ENCODE results near the gene SSTR3. TPM values are rescaled to one million over a fixed set of nuclear protein-coding genes. Genes with fewer than 3 reads are reported as not detected.

SSTR3 gene
- total RNA-seq, 2 experiments from 2014 or later, result 28.1 to 28.6 TPM

DNA sequence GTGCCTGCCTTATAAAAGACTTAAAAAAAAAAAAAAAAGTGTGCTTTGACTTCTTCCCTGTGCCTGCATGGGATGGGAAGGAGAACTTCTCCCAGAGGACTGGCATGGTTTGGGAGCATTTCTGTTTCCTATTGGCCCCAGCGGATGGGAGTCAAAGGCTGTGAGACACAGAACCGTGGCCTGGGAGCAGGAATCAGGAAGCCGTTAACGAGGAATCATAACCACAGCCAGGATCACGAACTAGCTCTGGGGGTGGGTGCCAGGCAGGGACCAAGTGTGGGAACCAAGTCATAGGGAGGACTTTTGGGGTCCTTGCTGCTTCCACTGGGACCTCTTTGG is 24.8 kb downstream of the SSTR3 start:
- Mint-ChIP-seq H3K9me3 (no peaks in the 10 kb centered on the region), H3K4me3 (no peak overlapping the region), H3K27me3 (ENCODE audit: low read depth) (no peaks in the 10 kb centered on the region), H3K4me1 (ENCODE audit: low read depth) (peaks cover 26% of the 10 kb centered on the region), H3K27ac (no peak overlapping the region), H3K36me3 (ENCODE audit: low read depth) (peaks cover 6% of the 10 kb centered on the region)
- intact Hi-C loops (cut with micrococcal nuclease), result no loop called here
- CTCF ChIA-PET, result interaction anchor here (1.0 kb wide), 1 partner anchor 22 kb away, joined by 5 read pairs; no protein-coding TSS in a partner anchor
- no peak for DNase-seq

DNA sequence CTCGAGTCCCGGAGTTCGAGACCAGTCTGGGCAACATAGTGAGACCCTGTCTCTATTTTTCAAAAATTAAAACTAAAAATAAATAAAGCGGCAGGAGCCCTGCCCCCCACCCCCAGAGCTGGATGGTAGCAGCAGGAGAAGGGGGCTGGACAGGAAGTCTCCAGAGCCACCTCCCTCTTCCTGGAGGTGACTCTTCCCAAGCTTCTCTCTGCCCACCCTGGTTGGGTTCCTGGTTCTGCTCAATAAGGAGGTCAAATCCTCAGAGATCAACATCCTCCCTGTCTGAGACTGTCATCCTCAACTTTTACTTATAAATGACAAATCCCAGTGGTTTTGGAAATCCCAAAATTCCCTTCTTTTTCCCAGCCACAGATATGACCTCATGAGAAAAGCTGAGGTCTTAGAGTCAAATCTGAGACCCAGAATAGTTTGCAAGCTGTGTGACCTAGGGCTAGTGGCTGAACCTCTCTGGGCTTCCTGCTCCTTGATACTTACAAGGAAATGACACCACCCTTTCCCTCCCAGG is 25.2 kb downstream of the SSTR3 start:
- Mint-ChIP-seq H3K36me3 (ENCODE audit: low read depth) (peaks cover 6% of the 10 kb centered on the region), H3K4me1 (ENCODE audit: low read depth) (peaks cover 26% of the 10 kb centered on the region), H3K4me3 (no peak overlapping the region), H3K27me3 (ENCODE audit: low read depth) (no peaks in the 10 kb centered on the region), H3K9me3 (no peaks in the 10 kb centered on the region), H3K27ac (no peak overlapping the region)
- intact Hi-C loops (cut with micrococcal nuclease), result no loop called here
- no peak for DNase-seq
- CTCF ChIA-PET, result interaction anchor here (1.0 to 2.2 kb wide), 2 partner anchors 10 to 22 kb away, joined by 4 to 5 read pairs; no protein-coding TSS in a partner anchor

DNA sequence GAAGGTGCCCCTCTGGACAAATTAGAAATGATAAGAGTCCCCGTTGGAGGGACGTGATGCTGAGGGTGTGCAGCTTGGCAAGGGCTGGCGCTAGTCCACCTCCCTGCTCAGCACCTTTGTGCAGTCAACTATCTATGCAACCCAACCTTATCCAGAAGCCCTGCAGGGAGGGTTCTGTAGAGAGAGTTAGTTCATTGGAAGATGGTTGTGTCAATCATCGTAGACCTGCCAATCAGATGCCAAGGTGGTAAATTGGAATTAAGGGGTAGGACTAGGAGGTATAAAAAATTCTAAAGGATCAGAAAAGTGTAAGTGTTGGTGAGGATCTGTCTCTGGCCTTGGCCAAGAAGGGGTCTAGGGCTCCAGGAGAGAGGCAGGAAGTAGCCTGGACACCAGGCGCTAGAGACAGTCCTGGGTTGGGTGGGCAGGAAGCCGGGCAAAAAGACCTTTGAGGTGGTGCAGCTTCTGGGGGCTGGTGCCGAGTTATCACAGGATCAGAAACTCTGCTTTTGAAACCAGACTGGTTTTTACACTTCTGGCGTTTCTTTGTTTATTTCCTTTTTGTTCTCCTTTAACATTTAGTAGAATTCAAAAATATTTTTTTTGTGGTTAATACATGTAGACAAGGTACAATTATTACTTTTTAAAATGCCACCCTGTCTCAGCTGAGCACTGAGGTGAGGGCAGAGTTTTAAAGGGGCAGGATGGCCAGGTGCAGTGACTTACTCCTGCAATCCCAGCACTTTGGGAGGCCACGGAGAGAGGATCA is 25.9 kb downstream of the SSTR3 start:
- CTCF ChIA-PET, result interaction anchor here (1.0 to 2.2 kb wide), 2 partner anchors 11 to 21 kb away, joined by 4 to 5 read pairs; no protein-coding TSS in a partner anchor
- DNase-seq, result peak; percentile 39
- peaks cover 6% of the 10 kb centered on the region for H3K36me3 Mint-ChIP-seq (ENCODE audit: low read depth)
- H3K4me3 Mint-ChIP-seq, result peak overlapping the region; percentile 20
- H3K27me3 Mint-ChIP-seq (ENCODE audit: low read depth), result no peaks in the 10 kb centered on the region
- intact Hi-C loops (cut with micrococcal nuclease), result no loop called here
- H3K27ac Mint-ChIP-seq, result no peak overlapping the region
- peaks cover 26% of the 10 kb centered on the region for H3K4me1 Mint-ChIP-seq (ENCODE audit: low read depth)
- H3K9me3 Mint-ChIP-seq, result no peaks in the 10 kb centered on the region

DNA sequence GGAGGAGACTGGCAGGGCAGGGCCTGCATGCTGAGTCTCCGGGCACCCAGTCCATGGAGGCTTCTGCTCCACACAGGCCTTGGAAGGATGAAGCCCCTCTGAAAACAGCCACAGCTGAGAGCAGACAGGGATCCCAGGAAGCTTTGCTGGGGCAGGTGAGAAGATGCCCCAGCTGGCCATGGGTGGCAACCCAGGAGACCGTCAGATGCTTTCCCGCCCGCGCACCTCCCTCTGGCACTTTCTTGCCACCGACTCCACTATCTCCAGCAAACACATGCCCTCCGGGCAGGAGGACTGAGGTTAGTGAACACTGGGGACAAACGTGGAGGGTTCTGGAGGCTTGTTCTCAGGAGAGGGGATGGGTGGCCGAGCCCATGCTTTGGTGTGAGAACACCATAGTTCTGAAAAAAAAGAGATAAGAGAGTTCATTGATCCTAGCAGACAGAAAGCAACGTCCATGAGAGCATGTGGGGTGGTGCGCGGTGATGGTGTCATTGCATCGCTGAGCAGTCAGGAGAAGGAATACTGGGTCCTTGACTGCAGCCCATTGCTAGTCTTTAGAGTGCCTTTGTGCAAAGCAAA is 26.5 kb downstream of the SSTR3 start:
- Mint-ChIP-seq H3K36me3 (ENCODE audit: low read depth) (peaks cover 6% of the 10 kb centered on the region), H3K27me3 (ENCODE audit: low read depth) (no peaks in the 10 kb centered on the region), H3K9me3 (no peaks in the 10 kb centered on the region), H3K4me3 (no peak overlapping the region), H3K27ac (no peak overlapping the region), H3K4me1 (ENCODE audit: low read depth) (peaks cover 26% of the 10 kb centered on the region)
- CTCF ChIA-PET, result interaction anchor here (2.2 kb wide), 1 partner anchor 12 kb away, joined by 4 read pairs; no protein-coding TSS in a partner anchor
- no peak for DNase-seq
- intact Hi-C loops (cut with micrococcal nuclease), result no loop called here

DNA sequence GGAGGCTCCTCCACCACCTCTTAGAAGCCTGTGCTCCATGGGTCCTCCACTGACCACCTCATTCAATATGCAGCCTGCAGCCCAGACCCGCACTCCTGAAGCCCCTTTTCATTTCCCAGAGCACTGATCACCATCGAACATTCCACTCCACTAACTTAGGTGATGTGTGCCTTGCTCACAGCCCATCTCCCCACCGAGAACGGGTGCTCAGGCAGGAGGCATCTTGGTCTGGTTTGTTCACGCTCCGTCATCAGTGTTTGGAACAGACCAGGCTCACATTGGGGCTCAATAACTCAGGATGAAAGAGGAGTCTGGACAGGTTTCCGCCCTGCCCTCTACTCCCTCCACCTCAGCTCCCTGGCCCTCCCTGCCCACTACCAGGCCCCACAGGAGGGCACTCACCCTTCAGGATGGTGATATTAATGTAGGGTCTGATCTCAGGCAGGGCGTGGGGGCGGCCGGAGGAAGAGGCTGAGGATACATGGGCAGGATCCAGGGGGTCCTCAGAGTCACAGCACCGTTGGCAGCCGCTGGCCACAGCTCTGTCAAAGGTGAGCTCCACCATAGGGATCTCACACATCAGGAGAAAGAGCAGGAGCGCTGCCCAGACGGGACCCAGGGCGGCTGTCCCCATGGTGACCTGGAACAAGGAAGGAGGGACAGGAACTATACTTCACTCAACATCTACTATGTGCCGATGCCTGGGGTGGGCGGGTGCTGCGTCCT is 27.3 kb downstream of the SSTR3 start:
- no peak for DNase-seq
- CTCF ChIA-PET, result interaction anchor here (0.6 to 2.2 kb wide), 2 partner anchors 12 to 45 kb away, joined by 3 to 4 read pairs; no protein-coding TSS in a partner anchor
- Mint-ChIP-seq H3K4me1 (ENCODE audit: low read depth) (peaks cover 26% of the 10 kb centered on the region), H3K9me3 (no peaks in the 10 kb centered on the region), H3K36me3 (ENCODE audit: low read depth) (peaks cover 2% of the 10 kb centered on the region), H3K4me3 (no peak overlapping the region), H3K27me3 (ENCODE audit: low read depth) (no peaks in the 10 kb centered on the region), H3K27ac (no peak overlapping the region)
- intact Hi-C loops (cut with micrococcal nuclease), result no loop called here

DNA sequence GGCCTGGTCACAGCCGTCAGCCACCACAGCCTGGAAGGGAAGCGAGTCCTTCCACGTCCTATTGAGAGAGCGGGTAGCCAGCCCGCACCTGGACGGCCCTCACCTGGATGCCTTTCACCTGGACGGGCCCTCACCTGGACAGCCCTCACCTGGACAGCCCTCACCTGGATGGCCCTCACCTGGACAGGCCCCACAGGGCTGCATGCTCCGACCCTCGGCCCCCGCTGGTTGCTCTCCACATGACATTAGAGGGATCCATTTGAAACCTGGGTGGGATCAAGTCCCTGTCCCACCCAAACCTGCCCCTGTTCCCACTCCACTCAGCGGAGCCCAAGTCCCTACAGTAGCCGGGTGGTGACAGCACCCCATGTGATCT is 27.9 kb downstream of the SSTR3 start:
- Mint-ChIP-seq H3K4me1 (ENCODE audit: low read depth) (peaks cover 25% of the 10 kb centered on the region), H3K27ac (no peak overlapping the region), H3K36me3 (ENCODE audit: low read depth) (peaks cover 2% of the 10 kb centered on the region), H3K27me3 (ENCODE audit: low read depth) (no peaks in the 10 kb centered on the region), H3K4me3 (no peak overlapping the region), H3K9me3 (no peaks in the 10 kb centered on the region)
- DNase-seq, result no peak
- intact Hi-C loops (cut with micrococcal nuclease), result no loop called here
- CTCF ChIA-PET, result no interaction called here

DNA sequence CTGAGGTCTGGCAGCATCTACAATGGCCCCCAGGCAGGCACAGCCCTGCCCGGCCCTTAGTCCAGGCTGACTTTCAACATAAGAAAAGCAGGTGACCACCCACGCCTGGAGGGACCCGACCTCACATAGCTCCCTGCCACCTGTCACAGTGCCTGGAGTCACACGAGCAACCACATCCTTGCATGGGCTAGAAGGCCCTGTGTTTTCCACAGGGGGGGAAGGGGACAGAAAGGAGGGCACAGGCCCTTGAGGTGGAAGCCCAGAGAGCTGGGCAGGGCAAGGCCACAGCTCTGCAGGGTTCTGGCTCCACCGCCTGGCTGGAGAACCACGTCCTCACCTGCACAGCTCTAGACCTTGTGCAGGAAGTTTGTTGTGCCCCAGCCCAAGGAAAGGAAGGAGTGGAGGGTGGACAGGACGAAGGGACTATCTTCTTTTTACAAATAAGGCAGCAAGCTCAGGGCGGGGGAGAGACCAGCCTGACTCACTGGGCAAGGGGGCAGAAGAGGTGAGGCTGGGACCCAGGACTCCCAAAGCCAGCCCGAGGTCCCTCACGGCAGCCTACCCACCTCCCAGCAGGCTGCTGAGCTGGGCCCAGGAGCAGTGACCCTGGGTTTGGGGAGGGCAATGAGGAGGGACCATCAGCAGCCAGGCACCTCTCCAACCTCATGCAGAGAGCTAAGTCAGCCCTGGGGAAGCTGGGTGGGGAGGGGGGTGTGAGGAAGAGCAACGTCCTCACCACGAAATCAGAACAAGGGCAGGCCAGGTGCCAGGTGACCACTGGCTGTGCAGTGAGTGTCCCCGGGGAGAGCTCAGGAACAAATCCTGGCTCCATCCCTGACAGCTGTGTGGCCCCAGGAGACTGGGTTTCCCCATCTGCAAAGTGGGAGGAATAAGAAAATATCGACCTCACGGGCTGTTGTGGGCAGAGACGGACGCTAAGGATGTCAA is 28.6 kb downstream of the SSTR3 start:
- peaks cover 2% of the 10 kb centered on the region for H3K36me3 Mint-ChIP-seq (ENCODE audit: low read depth)
- no peak for DNase-seq
- H3K27ac Mint-ChIP-seq, result no peak overlapping the region
- H3K9me3 Mint-ChIP-seq, result no peaks in the 10 kb centered on the region
- intact Hi-C loops (cut with micrococcal nuclease), result no loop called here
- H3K27me3 Mint-ChIP-seq (ENCODE audit: low read depth), result no peaks in the 10 kb centered on the region
- no peak overlapping the region for H3K4me3 Mint-ChIP-seq
- CTCF ChIA-PET, result no interaction called here
- peaks cover 19% of the 10 kb centered on the region for H3K4me1 Mint-ChIP-seq (ENCODE audit: low read depth)

DNA sequence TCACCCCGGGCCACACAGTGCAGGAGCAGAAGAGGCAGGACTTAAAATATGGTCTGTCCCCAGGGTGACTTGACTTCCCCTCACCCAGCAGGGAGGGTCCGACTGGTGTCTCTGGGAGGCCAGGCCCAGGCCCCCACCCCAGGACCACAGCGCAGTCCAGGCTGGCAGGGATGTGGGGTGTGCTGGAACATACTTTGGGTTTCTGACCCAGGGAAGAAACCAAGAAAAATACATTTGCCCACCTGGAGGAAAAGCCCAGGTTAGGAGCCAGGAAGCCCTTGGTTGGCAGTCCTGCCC is 29.4 kb downstream of the SSTR3 start:
- intact Hi-C loops (cut with micrococcal nuclease), result no loop called here
- DNase-seq, result no peak
- no peak overlapping the region for H3K4me3 Mint-ChIP-seq
- H3K27ac Mint-ChIP-seq, result no peak overlapping the region
- H3K27me3 Mint-ChIP-seq (ENCODE audit: low read depth), result no peaks in the 10 kb centered on the region
- H3K4me1 Mint-ChIP-seq (ENCODE audit: low read depth), result peaks cover 15% of the 10 kb centered on the region
- peaks cover 2% of the 10 kb centered on the region for H3K36me3 Mint-ChIP-seq (ENCODE audit: low read depth)
- no peaks in the 10 kb centered on the region for H3K9me3 Mint-ChIP-seq
- CTCF ChIA-PET, result no interaction called here

DNA sequence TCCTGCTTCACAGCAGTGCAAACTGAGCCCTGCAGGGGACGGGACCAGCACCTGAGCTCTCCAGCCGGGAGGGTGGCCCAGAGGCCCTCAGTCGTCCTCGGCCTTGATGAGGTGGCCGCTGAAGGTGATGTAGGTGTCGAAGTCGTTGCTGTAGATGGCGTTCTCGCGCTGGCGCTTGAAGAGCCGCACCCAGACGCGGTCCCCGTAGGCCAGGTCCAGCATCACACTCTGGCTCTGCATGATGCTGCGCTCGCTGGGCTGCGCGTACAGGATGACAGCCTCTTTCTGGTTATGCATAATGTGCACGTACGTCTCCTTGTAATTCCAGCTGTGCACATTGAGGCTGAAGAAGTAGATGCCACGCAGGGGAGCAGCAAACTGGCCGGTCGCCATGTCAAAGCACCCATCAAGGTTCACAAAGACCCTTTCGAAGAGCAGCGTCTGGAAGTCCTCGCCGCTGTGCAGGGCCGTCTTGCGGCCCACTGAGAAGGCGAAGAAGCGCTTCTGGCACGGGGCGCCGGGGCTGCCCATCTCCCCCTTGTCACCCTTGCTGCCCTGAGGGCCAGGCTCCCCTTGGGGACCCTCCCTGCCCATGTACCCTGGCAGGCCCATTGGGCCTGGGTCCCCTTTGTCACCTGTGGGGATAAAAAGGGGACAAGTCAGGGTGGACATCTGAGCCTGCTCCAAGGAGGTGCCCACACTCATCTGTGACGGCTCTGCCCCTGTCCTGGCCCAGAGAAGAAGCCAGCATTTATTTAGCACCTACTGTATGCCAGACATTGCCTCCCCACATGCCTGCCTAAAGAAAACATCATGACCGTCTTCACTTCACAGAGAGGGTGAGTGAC is 30.0 kb downstream of the SSTR3 start:
- Mint-ChIP-seq H3K27me3 (ENCODE audit: low read depth) (no peaks in the 10 kb centered on the region), H3K4me1 (ENCODE audit: low read depth) (peaks cover 13% of the 10 kb centered on the region), H3K27ac (no peak overlapping the region), H3K9me3 (no peaks in the 10 kb centered on the region), H3K36me3 (ENCODE audit: low read depth) (no peaks in the 10 kb centered on the region), H3K4me3 (no peak overlapping the region)
- CTCF ChIA-PET, result no interaction called here
- DNase-seq, result no peak
- intact Hi-C loops (cut with micrococcal nuclease), result no loop called here

DNA sequence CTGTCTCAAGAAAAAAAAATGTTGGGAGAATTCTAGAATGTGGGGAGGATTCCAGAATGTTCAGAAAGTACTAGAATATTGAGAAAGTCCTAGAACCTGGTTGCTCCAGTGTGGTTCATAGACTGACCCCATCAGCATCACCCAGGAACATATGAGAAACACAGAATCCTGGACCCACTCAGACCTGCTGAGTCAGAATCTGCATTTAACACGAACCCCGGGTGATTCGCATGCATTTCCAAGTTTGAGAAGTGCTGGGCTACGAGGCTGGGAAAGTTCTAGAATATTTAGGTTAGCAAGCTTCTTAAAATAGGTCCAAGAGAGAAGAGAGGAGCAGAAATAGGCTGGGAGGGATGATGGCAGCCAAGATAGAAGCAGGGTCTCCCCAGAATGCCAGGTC is 30.6 kb downstream of the SSTR3 start:
- H3K27me3 Mint-ChIP-seq (ENCODE audit: low read depth), result no peaks in the 10 kb centered on the region
- no peaks in the 10 kb centered on the region for H3K9me3 Mint-ChIP-seq
- H3K27ac Mint-ChIP-seq, result no peak overlapping the region
- no peaks in the 10 kb centered on the region for H3K36me3 Mint-ChIP-seq (ENCODE audit: low read depth)
- no peak overlapping the region for H3K4me3 Mint-ChIP-seq
- intact Hi-C loops (cut with micrococcal nuclease), result no loop called here
- CTCF ChIA-PET, result no interaction called here
- H3K4me1 Mint-ChIP-seq (ENCODE audit: low read depth), result peaks cover 14% of the 10 kb centered on the region
- no peak for DNase-seq

DNA sequence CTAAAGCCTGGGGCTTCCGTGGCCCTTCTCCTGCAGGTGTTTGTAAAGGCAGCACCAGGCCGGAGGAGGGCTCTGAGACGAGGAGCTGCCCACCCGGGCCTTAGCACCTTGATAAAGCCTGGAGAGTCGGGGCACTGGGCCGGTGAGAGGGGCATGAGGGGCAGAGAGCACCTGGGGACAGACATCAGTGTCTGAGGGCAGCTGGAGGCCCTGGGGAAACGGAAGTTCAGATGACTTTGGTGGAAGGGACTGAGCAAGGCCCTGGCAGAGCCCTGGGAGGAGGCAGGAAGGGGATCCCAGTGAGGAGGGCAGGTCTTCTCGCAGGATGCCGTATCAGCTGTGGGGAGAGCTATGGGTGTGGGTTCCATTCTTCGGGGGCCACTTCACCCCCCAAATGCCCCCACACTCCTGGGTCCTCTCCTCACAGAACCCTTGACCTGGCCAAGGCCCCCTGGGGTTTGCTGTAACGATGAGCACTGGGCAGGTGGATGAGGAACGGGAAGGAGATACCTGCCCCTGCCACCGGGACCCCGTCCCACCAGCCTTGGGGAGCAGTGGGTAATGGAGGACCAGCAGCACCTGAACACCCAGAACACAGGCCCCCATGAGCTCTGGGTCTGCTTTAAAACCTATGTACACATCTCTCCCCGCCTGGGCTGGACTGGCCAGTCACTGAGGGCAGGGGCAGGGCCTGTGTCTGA is 31.6 kb downstream of the SSTR3 start:
- CTCF ChIA-PET, result interaction anchor here (1.3 kb wide), 1 partner anchor 17 kb away, joined by 3 read pairs; no protein-coding TSS in a partner anchor
- H3K27me3 Mint-ChIP-seq (ENCODE audit: low read depth), result no peaks in the 10 kb centered on the region

More for the DNA sequence above, 31.6 kb downstream of the SSTR3 start:
- Mint-ChIP-seq H3K4me1 (ENCODE audit: low read depth) (peaks cover 12% of the 10 kb centered on the region), H3K36me3 (ENCODE audit: low read depth) (no peaks in the 10 kb centered on the region), H3K4me3 (no peak overlapping the region), H3K9me3 (no peaks in the 10 kb centered on the region), H3K27ac (no peak overlapping the region)
- DNase-seq, result no peak
- intact Hi-C loops (cut with micrococcal nuclease), result no loop called here
